ENCODE measurements around the gene ZNF292. TPM values are rescaled to one million over a fixed set of nuclear protein-coding genes. Genes with fewer than 3 reads are reported as not detected.

ZNF292 gene
- total and polyA plus RNA-seq, 10 of the 15 experiments (the other 5 are each of a cell fraction or from before 2014, with no cell fraction given), result 11.1 to 57.6 (median 30.6) TPM

GRCh38 chr6:87116922-87117321, 38.4 kb upstream of the ZNF292 start (continued):
- TF ChIP-seq BCL3 (IDR thresholded peaks at IDR 0.05; ENCODE audit: borderline replicate concordance, insufficient read depth, low read depth, low read length, poor library complexity, severe bottlenecking), result no peak
- TF ChIP-seq HCFC1 (IDR thresholded peaks at IDR 0.05; ENCODE audit: low read length), result no peak
- TF ChIP-seq EGR1 (IDR thresholded peaks at IDR 0.05; ENCODE audit: borderline replicate concordance in 1 of 2, low read depth in 2 of 2, low read length in 2 of 2), result no peak
- no peak for TF ChIP-seq ZNF217 (IDR thresholded peaks at IDR 0.05)
- no peak for TF ChIP-seq ZZZ3 (IDR thresholded peaks at IDR 0.05; ENCODE audit: control insufficient read depth, insufficient read length, low read depth)
- TF ChIP-seq FOS (IDR thresholded peaks at IDR 0.05; ENCODE audit: borderline replicate concordance, extremely low read depth, insufficient read length), result no peak

GRCh38 chr6:87118054-87118453, 37.3 kb upstream of the ZNF292 start:
- in situ Hi-C loops (cut with MboI) (no loop called here), intact Hi-C loops (cut with micrococcal nuclease; ENCODE audit: unreplicated experiment) (no loop called here)
- FAIRE-seq (no peak), ATAC-seq (no peak), DNase-seq (ENCODE audit: low read depth, low spot score) (no peak)
- ChIA-PET POLR2A (no interaction called here), SMC1A (ENCODE audit: uncharacterized antibody, unreplicated experiment) (interaction anchor here (0.6 to 1.3 kb wide), 2 partner anchors 13 to 38 kb away, joined by 3 read pairs; no protein-coding TSS in a partner anchor), CTCF (interaction anchor here (1.0 kb wide), 1 partner anchor 39 kb away, joined by 3 read pairs; no protein-coding TSS in a partner anchor), RAD21 (ENCODE audit: unreplicated experiment) (no interaction called here)
- H3K4me1 ChIP-seq (ENCODE audit: control insufficient read depth, insufficient read depth, low read length), result no peaks in the 10 kb centered on the region
- WGBS (ENCODE audit: insufficient coverage, insufficient replicate concordance, low lambda C conversion rate, missing lambda C conversion rate), result 87% methylated on average over 4 of the region's 4 CpGs
- no peak overlapping the region for H2AFZ ChIP-seq (ENCODE audit: control insufficient read depth, low read depth, low read length)
- no peaks in the 10 kb centered on the region for H3K27me3 ChIP-seq (replicated peaks in 1 of 2; ENCODE audit: control insufficient read depth in 2 of 2, insufficient read depth in 2 of 2, low read length in 1 of 2)
- H3K9ac ChIP-seq (ENCODE audit: control insufficient read depth, insufficient read depth, low read length), result no peak overlapping the region
- no TSS peak for BruUV-seq (replicated peaks)
- H3K9me3 ChIP-seq (replicated peaks; ENCODE audit: control insufficient read depth, insufficient read depth, low read length), result no peaks in the 10 kb centered on the region
- no peaks in the 10 kb centered on the region for H3K79me2 ChIP-seq (ENCODE audit: control insufficient read depth, insufficient read depth, low read length)
- no peak overlapping the region for H3K4me3 ChIP-seq
- TF ChIP-seq HCFC1 (IDR thresholded peaks at IDR 0.05; ENCODE audit: low read length) (no peak), YY1 (IDR thresholded peaks at IDR 0.05; ENCODE audit: low read depth, low read length) (no peak), POLR2AphosphoS5 (IDR thresholded peaks at IDR 0.05; ENCODE audit: low read length) (no peak), KAT2A (conservative IDR thresholded peaks at IDR 0.05; ENCODE audit: control insufficient read depth, low read depth, low read length) (no peak), KLF5 (IDR thresholded peaks at IDR 0.05; ENCODE audit: partially characterized antibody) (no peak), USF2 (IDR thresholded peaks at IDR 0.05; ENCODE audit: borderline replicate concordance, low read depth, low read length) (no peak), MYC (IDR thresholded peaks at IDR 0.05; ENCODE audit: insufficient read depth, insufficient read length, insufficient replicate concordance, low read length, severe bottlenecking) (no peak), JUNB (IDR thresholded peaks at IDR 0.05) (no peak), SUZ12 (IDR thresholded peaks at IDR 0.05; ENCODE audit: unreplicated experiment) (no peak), CHD2 (IDR thresholded peaks at IDR 0.05; ENCODE audit: borderline replicate concordance, low read depth, low read length) (no peak)
- no peak overlapping the region for H3K4me2 ChIP-seq (ENCODE audit: control insufficient read depth, insufficient read depth)
- no peaks in the 10 kb centered on the region for H4K20me1 ChIP-seq (ENCODE audit: control insufficient read depth, insufficient read depth)
- no peak overlapping the region for H3K27ac ChIP-seq (ENCODE audit: control insufficient read depth, insufficient read depth)
- no peaks in the 10 kb centered on the region for H3K36me3 ChIP-seq (ENCODE audit: control insufficient read depth in 2 of 2, insufficient read depth in 2 of 2, low read length in 1 of 2)
